Measurements from ENCODE around the gene MXD3. TPM values are rescaled to one million over a fixed set of nuclear protein-coding genes. Genes with fewer than 3 reads are reported as not detected.

MXD3 gene
- total RNA-seq: 6.6 and 12.1 TPM in 2 replicates

DNA sequence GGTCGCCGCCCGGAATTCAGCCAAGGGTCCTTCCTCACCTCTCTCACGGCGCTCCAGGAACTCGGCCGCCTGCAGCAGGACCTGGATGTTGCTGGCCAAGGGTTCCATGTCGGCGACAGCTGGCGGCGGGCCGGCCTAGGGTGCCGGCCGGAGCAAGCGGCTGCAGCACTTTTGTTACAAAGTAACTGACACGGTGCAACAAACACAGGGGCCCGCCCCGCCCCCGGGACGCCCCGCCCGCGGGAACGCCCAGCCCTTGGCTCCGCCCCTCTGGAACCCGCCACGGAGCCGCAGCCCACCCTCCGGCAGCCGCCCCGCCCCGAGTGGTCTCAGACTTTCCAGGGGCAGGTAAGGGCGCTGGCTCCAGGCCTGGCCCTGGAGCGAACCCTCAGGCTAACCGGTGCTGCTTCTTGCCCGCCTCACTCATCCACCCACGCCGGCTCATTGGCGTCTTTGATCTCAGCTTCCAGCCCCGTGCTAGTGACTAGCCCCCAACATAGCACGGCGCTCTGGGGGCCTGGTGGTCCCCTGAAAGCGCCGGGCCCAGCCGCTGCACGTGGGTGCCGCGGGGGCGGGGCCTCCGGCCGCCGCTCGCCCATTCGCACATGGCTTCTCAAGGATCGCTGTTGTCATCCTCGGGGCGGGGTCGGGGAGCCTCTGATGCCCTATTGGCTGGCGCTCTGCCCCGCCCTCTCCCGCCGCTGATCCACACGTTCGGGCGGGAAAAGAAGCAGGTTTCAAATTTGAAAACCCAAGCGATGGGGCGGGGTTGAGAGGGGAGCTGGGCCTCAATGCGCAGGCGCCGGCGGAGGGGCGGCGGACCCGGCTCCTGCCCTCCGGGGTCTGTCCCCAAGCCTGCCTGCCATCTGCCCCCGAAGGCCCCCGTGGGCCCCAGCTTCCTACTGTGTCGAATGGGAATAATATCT, at the start of gene MXD3:
Gene MXD3 (minus strand): TSS at position 176 of the 926 bp plus-strand sequence. CDS start 68 bp downstream, at position 108.

DNA sequence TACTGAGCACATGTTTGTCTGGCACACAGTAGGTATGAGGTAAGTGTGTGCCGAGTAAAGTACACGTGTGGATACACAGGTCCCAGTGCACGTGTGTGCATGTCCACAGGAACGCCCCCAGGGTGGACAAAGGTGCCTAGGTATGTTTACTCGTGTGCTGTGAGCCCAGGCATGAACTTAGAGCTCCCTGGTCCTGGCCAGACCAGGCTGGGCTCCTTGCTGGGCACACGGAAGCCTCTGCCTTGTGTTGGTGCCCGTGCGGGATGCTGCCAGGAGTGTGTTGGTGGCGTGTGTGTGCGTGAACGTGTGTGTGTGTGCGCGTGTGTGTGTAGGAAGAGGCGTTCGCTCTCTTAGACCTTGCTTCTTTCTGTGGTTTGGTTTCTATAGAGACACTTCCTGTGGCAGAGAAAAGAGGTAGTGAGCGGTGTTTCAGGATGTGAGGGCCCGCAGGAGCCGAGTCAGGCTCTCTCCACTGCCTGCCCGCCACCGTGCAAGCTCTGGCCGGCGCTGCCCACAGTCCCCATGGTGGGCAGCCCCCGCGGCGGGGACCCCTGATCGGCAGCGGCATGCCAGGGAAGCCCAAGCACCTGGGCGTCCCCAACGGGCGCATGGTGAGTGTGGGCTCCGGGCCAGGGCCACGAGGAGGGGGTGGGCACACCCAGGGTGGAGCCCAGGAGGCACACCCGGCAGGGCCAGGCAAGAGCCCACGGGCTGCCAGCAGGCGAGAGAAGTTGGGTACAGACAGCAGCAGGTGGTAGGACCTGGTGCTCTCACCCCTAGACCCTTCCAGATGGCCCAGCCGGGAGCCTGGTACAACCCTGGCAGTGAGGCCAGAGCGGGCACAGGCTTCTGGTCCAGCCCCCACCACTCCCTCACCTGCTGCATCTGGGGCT, 46.0 kb upstream of the MXD3 start, which contains the start of gene RGS14:
Gene RGS14 (plus strand): TSS at position 466 of the 893 bp plus-strand sequence. CDS start 101 bp downstream, at position 567.

DNA sequence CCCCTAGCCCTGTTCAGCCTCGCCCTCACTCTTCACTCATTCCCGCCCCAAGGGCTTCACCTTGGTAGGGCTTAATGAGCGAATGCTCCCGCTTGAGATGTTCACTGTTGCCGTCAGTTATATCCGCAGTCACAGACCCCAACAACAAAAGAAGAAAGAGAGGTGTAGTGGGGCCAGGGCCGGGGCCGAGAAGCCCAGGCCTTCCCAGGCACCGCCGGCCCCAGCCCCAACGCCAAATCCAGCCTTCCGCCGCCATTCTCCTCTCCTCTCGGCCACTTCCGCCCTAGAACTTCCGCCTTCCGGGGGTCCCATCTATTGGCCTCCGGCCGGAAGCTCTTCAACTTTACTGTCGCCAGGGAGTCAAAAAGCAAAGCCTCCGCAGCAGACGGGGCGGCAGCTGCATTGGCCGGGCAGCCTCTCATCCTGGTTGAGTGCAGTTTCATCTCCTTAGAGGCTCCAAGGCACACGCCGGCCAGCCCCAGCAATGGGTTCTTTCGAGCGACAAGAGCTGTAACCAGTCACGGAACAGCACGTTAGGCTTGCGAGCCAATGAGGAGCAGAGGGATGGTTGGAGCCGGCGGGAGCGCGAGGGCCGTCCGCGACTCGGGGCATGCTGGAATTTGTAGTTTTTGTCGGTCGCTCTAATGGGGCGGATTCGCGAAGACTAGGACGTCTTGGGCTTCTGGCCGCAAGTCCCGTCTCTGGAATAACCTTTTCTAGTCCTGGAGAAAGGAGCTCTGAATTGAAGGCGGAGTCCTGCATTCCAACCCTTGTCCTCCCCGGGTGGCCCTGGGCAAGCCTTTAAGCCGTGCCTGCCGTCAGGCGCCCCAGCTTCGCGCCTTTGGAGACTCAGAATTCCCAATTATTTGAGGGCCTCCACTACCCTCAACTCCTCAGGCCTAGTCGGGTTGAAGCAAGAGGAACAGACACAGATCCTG, 40.0 kb upstream of the MXD3 start, which contains the start of gene LMAN2:
Gene LMAN2 (minus strand): TSS at position 277 of the 938 bp plus-strand sequence. CDS start 21 bp downstream, at position 256.

GRCh38 chr5:177303121-177303924, 8.4 kb downstream of the MXD3 start, which contains the start of the genes PRELID1 and RAB24:
PRELID1 (plus strand) TSS chr5:177303799; CDS start chr5:177303986, 187 bp downstream.
RAB24 (minus strand) TSS chr5:177303719; CDS start chr5:177303288, 431 bp downstream.

Other genes with a start within 250 kb of the MXD3 start
- gene FGFR4, start 225.0 kb downstream of the MXD3 start, total RNA-seq: 0.09 and 0.36 TPM in 2 replicates
- gene NSD1, start 178.1 kb downstream of the MXD3 start, total RNA-seq: 30.5 and 38.3 TPM in 2 replicates
- 14.0 and 22.0 TPM in 2 replicates for gene RAB24, start 8.2 kb downstream of the MXD3 start, total RNA-seq
- gene PRELID1, start 8.1 kb downstream of the MXD3 start, total RNA-seq: 114 and 156 TPM in 2 replicates
- gene LMAN2, start 39.8 kb upstream of the MXD3 start, total RNA-seq: 355 and 366 TPM in 2 replicates
- 4.5 and 5.5 TPM in 2 replicates for gene RGS14, start 46.0 kb upstream of the MXD3 start, total RNA-seq
- not detected in 2 replicates for gene SLC34A1, start 72.5 kb upstream of the MXD3 start, total RNA-seq
- not detected in 2 replicates for gene PFN3, start 88.8 kb upstream of the MXD3 start, total RNA-seq
- gene F12, start 97.7 kb upstream of the MXD3 start, total RNA-seq: 0.56 and 0.99 TPM in 2 replicates
- 23.5 and 26.3 TPM in 2 replicates for gene GRK6, start 114.8 kb upstream of the MXD3 start, total RNA-seq
- 3.5 and 5.9 TPM in 2 replicates for gene PRR7, start 134.9 kb upstream of the MXD3 start, total RNA-seq
- 204 and 221 TPM in 2 replicates for gene DBN1, start 161.7 kb upstream of the MXD3 start, total RNA-seq
- gene PDLIM7, start 185.7 kb upstream of the MXD3 start, total RNA-seq: 75.5 and 132 TPM in 2 replicates
- gene DOK3, start 197.9 kb upstream of the MXD3 start, total RNA-seq: 1.8 and 2.5 TPM in 2 replicates
- 129 and 138 TPM in 2 replicates for gene DDX41, start 205.1 kb upstream of the MXD3 start, total RNA-seq
- gene FAM193B, start 242.7 kb upstream of the MXD3 start, total RNA-seq: 11.5 and 22.0 TPM in 2 replicates

Data from endothelial cell of coronary artery (primary cell).